Neural cell (in vitro differentiated cells): ENCODE results near the gene JAKMIP3. TPM values are rescaled to one million over a fixed set of nuclear protein-coding genes. Genes with fewer than 3 reads are reported as not detected.

Experiments
- H2AFZ ChIP-seq: fragments of 200-600, 300-800 bp; sonication (generic), shearing (Covaris generic); 2 replicates; pipeline ENCODE4 v1.6.0; 2014; ENCODE audit warnings: low read depth, mild to moderate bottlenecking, antibody characterized with exemption, low read length, moderate library complexity
- H3F3A ChIP-seq: fragments of 200-600 bp; shearing (Covaris generic); 2 replicates; pipeline ENCODE4 v1.6.1; 2016; ENCODE audit warnings: mild to moderate bottlenecking, moderate library complexity, mixed read lengths, antibody characterized with exemption, low read length; ENCODE audit not compliant: insufficient read depth, poor library complexity, severe bottlenecking
- H3K27ac ChIP-seq: fragments of 200-600, 300-800 bp; sonication (generic), shearing (Covaris generic); 2 replicates; pipeline ENCODE4 v1.5.1; 2014; ENCODE audit warnings: mild to moderate bottlenecking, low read length, moderate library complexity
- H3K27me3 ChIP-seq: fragments of 300-800, 200-600 bp; sonication (generic), shearing (Covaris generic); 2 replicates; pipeline ENCODE4 v1.6.0; 2014; ENCODE audit warnings: mild to moderate bottlenecking, low read depth, low read length, moderate library complexity; ENCODE audit not compliant: insufficient read depth
- H3K36me3 ChIP-seq: fragments of 300-800, 200-600 bp; sonication (generic), shearing (Covaris generic); 2 replicates; pipeline ENCODE4 v1.5.1; 2014; ENCODE audit warnings: mild to moderate bottlenecking, antibody characterized with exemption, low read length, moderate library complexity; ENCODE audit not compliant: insufficient read depth
- H3K4me2 ChIP-seq: fragments of 300-800, 200-600 bp; sonication (generic), shearing (Covaris generic); 2 replicates; pipeline ENCODE4 v1.6.0; 2014; ENCODE audit warnings: mild to moderate bottlenecking, low read length
- H3K4me3 ChIP-seq: fragments of 300-800, 200-600 bp; sonication (generic), shearing (Covaris generic); 2 replicates; pipeline ENCODE4 v1.5.1; 2014; ENCODE audit warnings: mild to moderate bottlenecking, low read length, moderate library complexity
- H3K79me2 ChIP-seq: fragments of 200-600 bp; shearing (Covaris generic); replicated peaks from 2 replicates; pipeline ENCODE4 v1.6.0; 2014; ENCODE audit warnings: mild to moderate bottlenecking, low read length, moderate library complexity; ENCODE audit not compliant: insufficient read depth
- H3K9ac ChIP-seq: fragments of 300-800, 200-600 bp; sonication (generic), shearing (Covaris generic); 2 replicates; pipeline ENCODE4 v1.6.1; 2016; ENCODE audit warnings: mild to moderate bottlenecking, low read length, mixed read lengths
- H3K9me2 ChIP-seq: fragments of 200-600 bp; shearing (Covaris generic); 2 replicates; pipeline ENCODE4 v1.6.1; 2016; ENCODE audit warnings: mild to moderate bottlenecking, low read length, mixed read lengths; ENCODE audit not compliant: insufficient read depth
- H3K9me3 ChIP-seq: fragments of 200-600, 300-800 bp; sonication (generic), shearing (Covaris generic); 2 replicates; pipeline ENCODE4 v1.6.1; 2016; ENCODE audit warnings: mild to moderate bottlenecking, mixed run types, low read length, moderate library complexity, mixed read lengths
- H4K20me1 ChIP-seq: fragments of 200-600 bp; shearing (Covaris generic); 2 replicates; pipeline ENCODE4 v1.6.1; 2016; ENCODE audit warnings: mild to moderate bottlenecking, mixed run types; ENCODE audit not compliant: insufficient read depth
- CTCF ChIP-seq: fragments of 450-650 bp; IDR thresholded peaks from 2 replicates; pipeline ENCODE4 v1.5.1; 2014; ENCODE audit warnings: antibody characterized with exemption, mild to moderate bottlenecking, moderate library complexity; ENCODE audit not compliant: poor library complexity, severe bottlenecking
- EP300 ChIP-seq: fragments of 450-650 bp; conservative IDR thresholded peaks from 2 replicates; pipeline ENCODE4 v1.6.1; 2014; ENCODE audit warnings: antibody characterized with exemption, mild to moderate bottlenecking, moderate library complexity; ENCODE audit not compliant: poor library complexity, severe bottlenecking
- EZH2 ChIP-seq: fragments of 200-600, 300-800 bp; shearing (Covaris generic), sonication (generic); IDR thresholded peaks from 2 replicates; pipeline ENCODE4 v1.6.1; 2014; ENCODE audit warnings: antibody characterized with exemption, low read length, borderline replicate concordance, mild to moderate bottlenecking; ENCODE audit not compliant: insufficient read depth, poor library complexity, severe bottlenecking
- MXI1 ChIP-seq: fragments of 450-650 bp; conservative IDR thresholded peaks from 2 replicates; pipeline ENCODE4 v1.6.1; 2014; ENCODE audit warnings: antibody characterized with exemption, mild to moderate bottlenecking; ENCODE audit not compliant: poor library complexity, severe bottlenecking
- POLR2AphosphoS5 ChIP-seq: IDR thresholded peaks from 2 replicates; pipeline ENCODE4 v1.6.1; 2012
- RAD21 ChIP-seq: fragments of 450-650 bp; conservative IDR thresholded peaks from 2 replicates; pipeline ENCODE4 v1.6.1; 2014; ENCODE audit warnings: antibody characterized with exemption, mild to moderate bottlenecking, moderate library complexity
- REST ChIP-seq: IDR thresholded peaks from 2 replicates; pipeline ENCODE4 v1.6.1; 2012; ENCODE audit warnings: borderline replicate concordance
- SMC3 ChIP-seq: fragments of 450-650 bp; conservative IDR thresholded peaks from 2 replicates; pipeline ENCODE4 v1.6.1; 2014; ENCODE audit warnings: antibody characterized with exemption, mild to moderate bottlenecking, moderate library complexity; ENCODE audit not compliant: poor library complexity
- TAF1 ChIP-seq: IDR thresholded peaks from 2 replicates; pipeline ENCODE4 v1.6.1; 2012; ENCODE audit warnings: low read depth
- polyA plus RNA-seq: library from polyadenylated mRNA; depleted of rRNA; stranded (reverse); fragments of >200 nt; gene quantifications from 2 replicates; pipeline ENCODE4 v1.2.3, GENCODE V29; 2014

The JAKMIP3 gene
- polyA plus RNA-seq, 1 donor from 2014 or later, result 5.1 TPM

DNA sequence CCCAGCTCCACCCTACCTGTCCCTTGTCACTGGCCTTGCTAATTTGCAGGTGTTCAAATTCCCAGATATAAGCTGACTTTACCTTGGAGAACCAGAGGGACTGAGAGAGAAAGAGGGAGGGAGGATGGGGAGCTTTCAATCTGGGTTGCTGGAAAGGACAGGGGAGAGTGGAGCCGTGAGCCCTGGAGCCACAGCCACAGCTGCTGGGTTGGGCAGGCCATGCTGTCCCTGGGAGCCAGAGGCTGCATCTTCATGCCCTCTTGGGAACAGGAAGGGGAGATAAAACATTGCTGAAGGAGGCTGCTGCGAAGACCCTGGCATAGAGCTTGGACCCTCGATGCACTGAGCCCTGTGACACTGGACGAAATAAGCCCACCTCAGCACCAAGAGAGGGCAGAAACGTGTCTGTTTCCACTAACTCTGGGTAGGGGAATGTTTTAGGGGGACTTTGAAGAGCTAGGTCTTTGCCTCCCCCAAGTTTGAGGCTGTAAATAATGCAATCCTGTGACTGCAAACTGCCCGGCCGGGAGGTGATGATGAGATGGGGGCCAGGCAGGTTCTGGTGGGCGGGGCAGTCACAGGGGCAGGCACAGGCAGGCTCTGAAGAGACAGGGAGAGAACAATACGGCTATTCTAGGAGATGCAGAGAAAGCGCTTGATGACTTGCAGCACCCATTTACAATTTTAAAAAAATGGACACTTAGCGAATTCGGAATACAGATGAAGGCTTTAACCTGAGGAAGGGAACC is 5.8 kb upstream of the JAKMIP3 start (continued):
- TF ChIP-seq CTCF, result no peak

DNA sequence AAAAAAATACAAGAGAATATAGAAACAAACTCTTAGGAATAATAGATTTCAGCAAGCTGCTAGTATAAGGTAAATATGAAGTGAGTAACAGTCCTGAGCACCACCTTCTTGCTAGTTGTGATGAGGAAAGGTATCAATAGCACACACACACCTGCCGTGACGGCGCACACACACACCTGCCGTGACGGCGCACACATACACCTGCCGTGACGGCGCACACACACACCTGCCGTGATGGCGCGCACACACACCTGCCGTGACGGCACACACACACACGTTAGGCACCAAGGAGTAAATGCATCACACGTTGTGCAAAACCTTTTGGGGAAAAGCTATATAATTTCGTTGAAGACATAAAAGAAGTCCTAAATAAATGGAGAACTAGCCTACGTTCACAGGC is 4.7 kb upstream of the JAKMIP3 start:
- no peaks in the 10 kb centered on the region for H4K20me1 ChIP-seq
- H3K79me2 ChIP-seq, result no peaks in the 10 kb centered on the region
- TF ChIP-seq POLR2AphosphoS5, result no peak
- TF ChIP-seq EP300, result no peak
- TF ChIP-seq REST, result no peak
- TF ChIP-seq EZH2, result no peak
- TF ChIP-seq TAF1, result no peak
- TF ChIP-seq SMC3, result no peak
- TF ChIP-seq MXI1, result no peak
- no peak for TF ChIP-seq RAD21
- TF ChIP-seq CTCF, result no peak
- no peaks in the 10 kb centered on the region for H3K36me3 ChIP-seq
- H3F3A ChIP-seq, result no peaks in the 10 kb centered on the region
- no peak overlapping the region for H3K4me3 ChIP-seq
- no peaks in the 10 kb centered on the region for H3K9me3 ChIP-seq
- H3K4me2 ChIP-seq, result no peak overlapping the region
- H3K9ac ChIP-seq, result no peak overlapping the region
- H3K9me2 ChIP-seq, result no peaks in the 10 kb centered on the region
- H2AFZ ChIP-seq, result no peak overlapping the region
- no peaks in the 10 kb centered on the region for H3K27me3 ChIP-seq
- H3K27ac ChIP-seq, result no peak overlapping the region
